Heart left ventricle (tissue), 16 donors: ENCODE results near the gene ZNF341. TPM values are rescaled to one million over a fixed set of nuclear protein-coding genes. Genes with fewer than 3 reads are reported as not detected.

Source experiments
- ATAC-seq, 4 donors: fragments of 200-7000 bp; cut with Tn5 transposase; one replicate each; pipeline ENCODE4 v1.9.1; 2020 to 2022; ENCODE audit warnings: moderate library complexity in 4 of 4, mild to moderate bottlenecking in 3 of 4, moderate number of reproducible peaks in 1 of 4
- DNase-seq, 5 donors: peaks; one replicate each; pipeline ENCODE4 v3.0.0-alpha.2; 2020
- H3K27ac ChIP-seq, 12 donors: fragments of 200-600 bp; sonication (generic) in 4 of 12; one replicate each; pipeline versions ENCODE4 v1.5.0 to v1.8.0; 2016 to 2022; ENCODE audit warnings: mild to moderate bottlenecking in 2 of 12
- H3K27me3 ChIP-seq, 9 donors: fragments of 200-600 bp; sonication (generic) in 2 of 9; one replicate each; pipeline versions ENCODE4 v1.5.1 to v1.8.0; 2016 to 2022; ENCODE audit warnings: mild to moderate bottlenecking in 3 of 9
- H3K36me3 ChIP-seq, 9 donors: fragments of 200-600 bp; sonication (generic) in 2 of 9; one replicate each; pipeline versions ENCODE4 v1.5.0 to v1.8.0; 2018 to 2022; ENCODE audit warnings: mild to moderate bottlenecking in 2 of 9
- H3K4me1 ChIP-seq, 12 donors: fragments of 200-600 bp; sonication (generic) in 4 of 12; one replicate each; pipeline versions ENCODE4 v1.5.0 to v1.8.0; 2016 to 2022; ENCODE audit warnings: mild to moderate bottlenecking in 3 of 12
- H3K4me3 ChIP-seq, 12 donors: fragments of 200-600 bp; sonication (generic) in 4 of 12; one replicate each; pipeline versions ENCODE4 v1.5.0 to v1.8.0; 2017 to 2022; ENCODE audit warnings: mild to moderate bottlenecking in 9 of 12, moderate library complexity in 4 of 12
- H3K9me3 ChIP-seq, 12 donors: fragments of 200-600 bp; sonication (generic) in 4 of 12; one replicate each; pipeline versions ENCODE4 v1.5.0 to v1.8.0; 2016 to 2022; ENCODE audit warnings: mild to moderate bottlenecking in 1 of 12
- POLR2A ChIP-seq, 2 donors: fragments of 450-650 bp; IDR thresholded peaks; one replicate each; pipeline ENCODE4 v1.6.1; 2017; ENCODE audit warnings: antibody characterized with exemption in 2 of 2, mild to moderate bottlenecking in 2 of 2, moderate library complexity in 2 of 2
- WGBS, 4 donors: extraction: QIAGEN DNeasy Blood & Tissue Kit in 2 of 4; methylation state at CpG; one replicate each; pipeline versions ENCODE4 v1.1.5 to v1.1.7; 2013 to 2018; 5-methylcytosine and 5-hydroxymethylcytosine counted together
- intact Hi-C, 10 donors: fragments of 100-400 bp; cut with DNase I; formaldehyde crosslinking; loops; one replicate each; pipeline versions ENCODE4 v1.11.1 to v1.14.2; 2022
- polyA plus RNA-seq, 2 donors: library from polyadenylated mRNA; stranded (reverse); fragments of 200-250 nt; gene quantifications; one replicate each; pipeline ENCODE4 v1.2.3, GENCODE V29; 2013
- total RNA-seq, 9 donors: library from RNA; depleted of rRNA in 2 of 9; stranded (reverse); fragments of >200 nt in 2 of 9; fragmentation: NEBNext Ultra II Directional in 3 of 9; extraction: Animal tissue kit (Norgen Biotek cat#: 25700) in 3 of 9; gene quantifications; one replicate each; pipeline versions ENCODE4 v1.1.0 to v1.2.4, GENCODE V29; 2016 to 2023
- TF ChIP-seq, protein P1 (sequence below), 12 donors: fragments of 200-600 bp; sonication (generic) in 4 of 12; IDR thresholded peaks; one replicate each; pipeline versions ENCODE4 v1.5.0 to v1.8.0; 2018 to 2022; ENCODE audit warnings: antibody characterized with exemption in 12 of 12, mild to moderate bottlenecking in 5 of 12
- donor health status: ischemic (EF 13 %, LVEDD 7.1; RV severe dilation, severe dysfunction).
- donor health status: healthy with polysubstance abuse.
- donor health status: DM: no; HTN: yes; CAD: no.
- donor health status: DM: no; HTN: no; CAD: no.
- donor health status: ischemic (EF 25% LVEDD 6.9; RV normal size, moderate dysfunction).
- donor health status: ischemic (EF 25% LVEDD 5.7; RV mildly dilated, moderate dysfunction).
- donor health status: healthy.
- donor health status: DM: yes; HTN: yes; CAD: no.
- donor health status: ischemic (EF 35%, LVEDD 5.7; RV mildly dilated, moderate dysfunction).
- donor health status: nonischemic (EF 11% LVEDD 7.7; RV severe dilation, severe dysfunction).
- donor health status: DM: yes; HTN: yes; CAD: no.
- donor health status: PGD.
- donor health status: ischemic (EF 29% LVEDD 5.4; RV normal size, mild dysfunction).
- donor health status: nonischemic (EF 23%, LVEDD 6.1; RV moderate dilation, normal function).

The ZNF341 gene
- total and polyA plus RNA-seq, 11 donors = 1.2 to 3.3 (median 1.7) TPM

GRCh38 chr20:33777816-33778215, 46.0 kb downstream of the ZNF341 start:
- ATAC-seq = no peak
- Histone ChIP-seq H3K4me3 (no peak overlapping the region), H3K9me3 (no peaks in the 10 kb centered on the region), H3K27ac (no peak overlapping the region), H3K27me3 (no peaks in the 10 kb centered on the region), H3K36me3 (peaks cover 0 to 25% (median 12%) of the 10 kb centered on the region in 9 donors), H3K4me1 (no peaks in the 10 kb centered on the region)
- WGBS, 4 donors = 75 to 93% (median 81%) methylated on average over 2 of the region's 2 CpGs
- intact Hi-C loops = loop anchor here in 2 of 10 donors (10.0 kb wide), 1 partner anchor 347 kb away; no protein-coding TSS in a partner anchor
- DNase-seq = no peak
- TF ChIP-seq, protein P1, sequence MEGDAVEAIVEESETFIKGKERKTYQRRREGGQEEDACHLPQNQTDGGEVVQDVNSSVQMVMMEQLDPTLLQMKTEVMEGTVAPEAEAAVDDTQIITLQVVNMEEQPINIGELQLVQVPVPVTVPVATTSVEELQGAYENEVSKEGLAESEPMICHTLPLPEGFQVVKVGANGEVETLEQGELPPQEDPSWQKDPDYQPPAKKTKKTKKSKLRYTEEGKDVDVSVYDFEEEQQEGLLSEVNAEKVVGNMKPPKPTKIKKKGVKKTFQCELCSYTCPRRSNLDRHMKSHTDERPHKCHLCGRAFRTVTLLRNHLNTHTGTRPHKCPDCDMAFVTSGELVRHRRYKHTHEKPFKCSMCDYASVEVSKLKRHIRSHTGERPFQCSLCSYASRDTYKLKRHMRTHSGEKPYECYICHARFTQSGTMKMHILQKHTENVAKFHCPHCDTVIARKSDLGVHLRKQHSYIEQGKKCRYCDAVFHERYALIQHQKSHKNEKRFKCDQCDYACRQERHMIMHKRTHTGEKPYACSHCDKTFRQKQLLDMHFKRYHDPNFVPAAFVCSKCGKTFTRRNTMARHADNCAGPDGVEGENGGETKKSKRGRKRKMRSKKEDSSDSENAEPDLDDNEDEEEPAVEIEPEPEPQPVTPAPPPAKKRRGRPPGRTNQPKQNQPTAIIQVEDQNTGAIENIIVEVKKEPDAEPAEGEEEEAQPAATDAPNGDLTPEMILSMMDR (IDR thresholded peaks at IDR 0.05) = no peak
- TF ChIP-seq POLR2A (IDR thresholded peaks at IDR 0.05) = no peak

DNA sequence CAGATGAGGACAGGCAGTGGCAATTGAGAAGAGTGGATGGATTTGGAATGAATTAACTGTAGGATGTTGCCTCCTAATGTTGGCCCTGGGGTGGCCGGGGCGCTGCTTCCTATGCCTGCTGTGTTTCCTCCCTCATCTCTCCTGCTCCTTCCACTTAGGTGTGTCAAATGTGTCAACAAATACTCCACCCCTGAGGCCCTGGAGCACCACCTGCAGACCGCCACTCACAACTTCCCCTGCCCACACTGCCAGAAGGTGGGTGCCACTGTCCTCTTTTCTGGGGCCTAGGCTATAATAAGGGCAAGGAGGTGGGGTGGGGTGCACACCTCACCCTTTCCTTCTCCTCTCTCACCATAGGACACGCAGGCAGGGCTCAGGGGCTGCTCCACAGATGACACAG, 49.3 kb downstream of the ZNF341 start:
- Histone ChIP-seq H3K27me3 (no peaks in the 10 kb centered on the region), H3K9me3 (no peaks in the 10 kb centered on the region), H3K27ac (no peak overlapping the region), H3K4me3 (no peak overlapping the region), H3K4me1 (peaks cover 0 to 12% (median 0%) of the 10 kb centered on the region in 12 donors), H3K36me3 (peaks cover 0 to 18% (median 12%) of the 10 kb centered on the region in 9 donors)
- 94 to 95% (median 95%) methylated on average over 4 of the region's 4 CpGs for WGBS, 4 donors
- intact Hi-C loops = no loop called here
- ATAC-seq (no peak), DNase-seq (no peak)
- TF ChIP-seq, protein P1 (IDR thresholded peaks at IDR 0.05) = no peak
- TF ChIP-seq POLR2A (IDR thresholded peaks at IDR 0.05) = no peak

GRCh38 chr20:33781945-33782344, 50.1 kb downstream of the ZNF341 start:
- intact Hi-C loops = no loop called here
- no peak overlapping the region for H3K27ac ChIP-seq
- H3K36me3 ChIP-seq = peaks cover 0 to 18% (median 12%) of the 10 kb centered on the region in 9 donors
- no peak overlapping the region for H3K4me3 ChIP-seq
- no peak for DNase-seq
- TF ChIP-seq, protein P1 (IDR thresholded peaks at IDR 0.05) = no peak
- TF ChIP-seq POLR2A (IDR thresholded peaks at IDR 0.05) = no peak
- H3K27me3 ChIP-seq = no peaks in the 10 kb centered on the region
- no peaks in the 10 kb centered on the region for H3K9me3 ChIP-seq
- WGBS, 4 donors = 93 to 100% (median 98%) methylated on average over 1 of the region's 1 CpG
- ATAC-seq = no peak
- H3K4me1 ChIP-seq = peaks cover 0 to 20% (median 1%) of the 10 kb centered on the region in 12 donors

DNA sequence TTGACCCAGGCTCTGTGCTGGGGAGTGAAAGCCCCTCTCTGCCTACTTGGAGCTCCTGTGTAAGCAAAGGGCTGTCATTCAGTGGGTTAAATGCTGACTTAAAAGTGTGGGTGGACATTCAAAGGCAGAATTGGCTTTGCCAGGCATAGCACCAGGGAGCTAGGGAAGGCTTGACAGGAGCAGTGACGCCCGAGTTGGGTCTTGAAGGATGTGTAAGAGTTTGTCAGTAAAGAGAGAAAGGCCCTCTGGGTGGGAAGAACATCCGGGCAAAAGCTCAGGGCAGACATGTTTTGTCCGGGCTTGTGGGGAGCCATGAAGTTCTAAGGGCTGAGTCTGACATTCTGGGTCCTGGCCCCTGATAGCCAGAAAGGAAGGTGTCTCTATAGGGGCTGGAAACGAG, 51.5 kb downstream of the ZNF341 start:
- ATAC-seq = no peak
- DNase-seq = no peak
- Histone ChIP-seq H3K9me3 (no peaks in the 10 kb centered on the region), H3K27me3 (no peaks in the 10 kb centered on the region), H3K4me3 (no peak overlapping the region), H3K27ac (no peak overlapping the region), H3K36me3 (peaks cover 0 to 18% (median 12%) of the 10 kb centered on the region in 9 donors), H3K4me1 (peaks cover 0 to 30% (median 6%) of the 10 kb centered on the region in 12 donors)
- 90 to 96% (median 91%) methylated on average over 5 of the region's 5 CpGs for WGBS, 4 donors
- TF ChIP-seq POLR2A (IDR thresholded peaks at IDR 0.05) = no peak
- TF ChIP-seq, protein P1 (IDR thresholded peaks at IDR 0.05) = no peak
- intact Hi-C loops = no loop called here
